Kidney epithelial cell (primary cell): ENCODE data around the gene TRUB1. TPM values are rescaled to one million over a fixed set of nuclear protein-coding genes. Genes with fewer than 3 reads are reported as not detected.
A peak's percentile ranks its signal among the peaks of the same experiment; 100 is the strongest.

ENCODE experiments used
- DNase-seq: peaks from one replicate; pipeline ENCODE4 v3.0.0-alpha.2; 2010; ENCODE audit warnings: low read depth
- H3K27me3 ChIP-seq: 2 replicates; pipeline ENCODE4 v1.6.0; 2011; ENCODE audit warnings: low read length; ENCODE audit not compliant: control insufficient read depth, insufficient read depth
- H3K36me3 ChIP-seq: 2 replicates; pipeline ENCODE4 v1.5.1; 2011; ENCODE audit warnings: low read length; ENCODE audit not compliant: control insufficient read depth, insufficient read depth
- H3K4me3 ChIP-seq: 2 replicates; pipeline ENCODE4 v1.5.1; 2011; ENCODE audit warnings: low read depth, mild to moderate bottlenecking, control low read depth, low read length
- total RNA-seq: library from RNA; depleted of rRNA; stranded (reverse); fragments of >200 nt; gene quantifications from 2 replicates; pipeline ENCODE4 v1.2.3, GENCODE V29; 2015
- TF ChIP-seq, protein P1 (sequence below): IDR thresholded peaks from 2 replicates; pipeline ENCODE4 v1.5.1; 2011; ENCODE audit warnings: mild to moderate bottlenecking, moderate library complexity, low read length, control low read depth, inconsistent platforms; ENCODE audit not compliant: insufficient read depth, poor library complexity, severe bottlenecking

Gene TRUB1
- total RNA-seq, 1 donor from 2014 or later: 31.5 TPM

DNA sequence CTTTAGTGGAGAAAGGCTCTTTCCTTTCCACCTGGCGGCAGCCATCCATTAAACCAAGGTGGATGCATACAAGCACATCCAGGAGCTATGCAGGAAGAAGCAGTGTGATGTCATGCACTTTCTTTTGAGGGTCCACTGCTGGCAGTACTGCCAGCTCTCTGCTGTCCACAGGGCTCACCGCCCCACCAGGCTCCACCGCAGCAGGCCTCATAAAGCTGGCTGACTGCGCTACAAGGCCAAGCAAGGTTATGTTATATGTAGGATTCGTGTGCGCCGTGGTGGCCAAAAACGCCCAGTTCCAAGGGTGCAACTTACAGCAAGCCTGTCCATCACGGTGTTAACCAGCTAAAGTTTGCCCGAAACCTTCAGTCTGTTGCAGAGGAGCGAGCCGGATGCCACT, 37.3 kb upstream of the TRUB1 start:
- TF ChIP-seq, protein P1, sequence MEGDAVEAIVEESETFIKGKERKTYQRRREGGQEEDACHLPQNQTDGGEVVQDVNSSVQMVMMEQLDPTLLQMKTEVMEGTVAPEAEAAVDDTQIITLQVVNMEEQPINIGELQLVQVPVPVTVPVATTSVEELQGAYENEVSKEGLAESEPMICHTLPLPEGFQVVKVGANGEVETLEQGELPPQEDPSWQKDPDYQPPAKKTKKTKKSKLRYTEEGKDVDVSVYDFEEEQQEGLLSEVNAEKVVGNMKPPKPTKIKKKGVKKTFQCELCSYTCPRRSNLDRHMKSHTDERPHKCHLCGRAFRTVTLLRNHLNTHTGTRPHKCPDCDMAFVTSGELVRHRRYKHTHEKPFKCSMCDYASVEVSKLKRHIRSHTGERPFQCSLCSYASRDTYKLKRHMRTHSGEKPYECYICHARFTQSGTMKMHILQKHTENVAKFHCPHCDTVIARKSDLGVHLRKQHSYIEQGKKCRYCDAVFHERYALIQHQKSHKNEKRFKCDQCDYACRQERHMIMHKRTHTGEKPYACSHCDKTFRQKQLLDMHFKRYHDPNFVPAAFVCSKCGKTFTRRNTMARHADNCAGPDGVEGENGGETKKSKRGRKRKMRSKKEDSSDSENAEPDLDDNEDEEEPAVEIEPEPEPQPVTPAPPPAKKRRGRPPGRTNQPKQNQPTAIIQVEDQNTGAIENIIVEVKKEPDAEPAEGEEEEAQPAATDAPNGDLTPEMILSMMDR: no peak
- no peaks in the 10 kb centered on the region for H3K36me3 ChIP-seq
- H3K4me3 ChIP-seq: no peak overlapping the region
- DNase-seq: no peak
- no peaks in the 10 kb centered on the region for H3K27me3 ChIP-seq

DNA sequence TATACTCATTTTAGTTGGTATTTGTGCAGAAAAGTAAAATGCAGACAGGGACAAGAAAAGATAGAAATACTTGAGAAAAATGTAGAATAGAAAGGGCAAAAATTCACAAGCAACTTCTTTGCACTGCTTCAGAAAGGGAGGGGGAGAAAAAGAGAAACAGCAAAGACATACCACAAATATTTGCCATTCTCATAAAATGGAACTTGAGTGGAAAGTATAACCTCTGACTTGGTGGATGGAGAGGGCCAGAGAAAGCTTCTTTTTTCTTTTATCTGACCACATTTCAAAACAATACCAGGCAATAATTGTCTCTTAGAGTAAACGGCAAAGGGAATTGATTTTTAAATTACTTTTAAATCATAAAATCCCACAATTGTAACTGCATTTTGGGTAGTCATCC, 35.8 kb upstream of the TRUB1 start:
- no peaks in the 10 kb centered on the region for H3K36me3 ChIP-seq
- H3K27me3 ChIP-seq: no peaks in the 10 kb centered on the region
- DNase-seq: no peak
- TF ChIP-seq, protein P1: no peak
- H3K4me3 ChIP-seq: no peak overlapping the region

DNA sequence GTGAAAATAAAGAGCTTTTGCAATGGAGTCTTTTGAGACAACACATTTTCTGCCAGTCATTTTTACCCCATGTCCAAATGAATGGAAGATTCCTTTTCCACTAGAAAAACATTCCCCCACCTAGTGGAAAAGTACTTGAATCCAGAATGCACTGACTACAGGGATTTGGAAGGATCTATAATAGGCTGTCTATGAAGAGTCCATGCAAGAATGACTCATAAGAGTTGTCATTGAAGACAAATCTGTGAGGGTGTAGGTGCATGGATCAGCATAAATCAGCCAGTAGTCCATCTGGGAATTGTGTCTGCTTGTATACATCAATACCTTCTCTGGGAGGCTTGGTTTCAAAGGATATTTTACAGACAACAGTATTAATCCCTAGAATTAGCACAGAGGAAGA, 32.5 kb upstream of the TRUB1 start:
- TF ChIP-seq, protein P1: no peak
- Histone ChIP-seq H3K36me3 (no peaks in the 10 kb centered on the region), H3K27me3 (no peaks in the 10 kb centered on the region), H3K4me3 (no peak overlapping the region)
- peak; percentile 34 for DNase-seq

DNA sequence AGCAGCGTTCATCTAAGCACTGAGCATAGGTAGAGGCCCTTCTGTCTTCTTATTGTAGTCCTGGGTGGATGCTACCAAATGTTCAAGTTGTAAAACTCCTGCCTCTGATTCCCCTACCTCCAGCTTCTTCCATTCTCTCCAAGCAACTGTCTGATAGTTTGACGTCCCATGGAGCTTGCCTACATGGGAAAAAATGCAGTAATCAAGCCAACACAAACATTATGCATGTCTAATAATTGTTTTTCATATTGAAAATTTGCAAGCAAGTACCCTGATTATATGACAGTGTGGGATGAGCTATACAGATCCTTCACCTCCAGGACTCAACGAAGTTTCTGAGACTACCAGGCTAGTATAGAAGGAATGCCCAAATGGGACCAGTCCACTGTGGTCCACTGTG, 31.0 kb upstream of the TRUB1 start:
- no peak overlapping the region for H3K4me3 ChIP-seq
- H3K27me3 ChIP-seq: no peaks in the 10 kb centered on the region
- TF ChIP-seq, protein P1: no peak

DNA sequence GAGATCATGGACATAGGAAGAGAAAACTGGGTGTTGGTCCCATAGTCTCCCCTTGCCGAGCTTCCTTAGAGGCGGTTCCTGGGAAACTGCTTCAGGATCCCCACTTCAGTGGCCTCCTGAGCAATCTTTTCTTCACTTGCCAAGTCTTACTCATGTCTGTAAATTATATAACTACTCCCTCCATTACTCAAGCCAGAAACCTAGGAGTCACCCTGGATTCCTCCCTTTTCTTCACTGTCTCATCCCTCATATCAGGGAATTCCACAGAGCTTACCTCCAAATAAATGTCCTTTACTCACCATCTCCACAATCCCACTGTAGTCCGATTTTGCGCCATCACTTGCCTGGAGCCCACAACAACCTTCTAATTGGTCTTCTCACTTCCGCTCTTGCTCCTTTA, 29.1 kb upstream of the TRUB1 start:
- no peak for DNase-seq
- H3K27me3 ChIP-seq: no peaks in the 10 kb centered on the region
- H3K36me3 ChIP-seq: no peaks in the 10 kb centered on the region
- no peak overlapping the region for H3K4me3 ChIP-seq
- TF ChIP-seq, protein P1: no peak

More for the DNA sequence above, 31.0 kb upstream of the TRUB1 start:
- H3K36me3 ChIP-seq: no peaks in the 10 kb centered on the region
- DNase-seq: no peak

DNA sequence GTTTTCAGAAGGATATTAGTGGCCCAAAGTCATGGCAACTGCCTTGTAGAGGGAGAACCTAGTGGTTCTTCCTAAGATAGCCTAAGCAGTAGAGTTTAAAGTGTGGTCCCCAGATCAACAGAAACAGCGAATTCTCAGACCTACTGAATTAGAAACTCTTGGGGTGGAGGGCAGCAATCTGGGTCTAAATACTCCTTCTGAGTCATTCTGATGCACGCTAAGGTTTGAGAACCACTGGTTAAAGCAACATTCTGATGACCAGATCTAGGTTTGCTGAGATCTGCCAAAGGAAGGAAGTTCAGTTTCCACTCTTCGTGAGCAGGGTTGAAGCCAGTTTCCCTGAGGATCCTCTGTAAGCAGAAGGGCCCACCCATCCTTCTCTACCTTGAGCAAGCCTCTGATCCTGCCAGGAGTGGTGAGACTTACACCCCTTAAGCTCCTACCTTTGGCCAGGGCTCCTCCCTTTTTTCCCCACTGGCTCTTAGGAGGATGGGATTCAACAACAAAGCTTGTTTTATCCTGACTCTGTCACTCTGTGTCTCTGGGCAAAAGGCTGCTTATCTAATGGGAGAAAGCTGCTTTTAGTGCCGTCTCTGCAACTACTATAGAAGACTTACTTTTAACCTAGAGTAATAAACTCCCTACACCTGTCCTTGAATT, 26.8 kb upstream of the TRUB1 start:
- TF ChIP-seq, protein P1: no peak
- no peaks in the 10 kb centered on the region for H3K36me3 ChIP-seq
- no peaks in the 10 kb centered on the region for H3K27me3 ChIP-seq
- no peak for DNase-seq
- H3K4me3 ChIP-seq: no peak overlapping the region
